ENCODE results near the gene LCP1.

LCP1 gene

DNA sequence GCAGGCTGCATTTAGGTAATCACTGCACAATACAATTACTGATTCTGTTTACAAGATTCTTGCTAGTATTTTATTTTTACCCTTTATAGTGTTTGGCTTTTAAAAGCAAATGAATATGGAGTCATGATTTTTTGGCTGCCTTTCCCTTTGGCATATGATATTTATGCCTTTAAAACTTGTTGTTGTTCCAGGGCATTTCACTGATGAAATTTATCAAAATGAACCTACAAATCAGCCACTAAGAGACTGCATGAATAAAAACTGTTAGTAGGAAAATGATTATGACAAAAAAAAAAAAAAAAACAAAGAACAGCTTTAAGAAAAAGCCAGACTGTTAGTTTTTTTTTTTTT, 79.7 kb downstream of the LCP1 start:
- DNase-seq (ENCODE audit: low read depth, low spot score), result no peak

DNA sequence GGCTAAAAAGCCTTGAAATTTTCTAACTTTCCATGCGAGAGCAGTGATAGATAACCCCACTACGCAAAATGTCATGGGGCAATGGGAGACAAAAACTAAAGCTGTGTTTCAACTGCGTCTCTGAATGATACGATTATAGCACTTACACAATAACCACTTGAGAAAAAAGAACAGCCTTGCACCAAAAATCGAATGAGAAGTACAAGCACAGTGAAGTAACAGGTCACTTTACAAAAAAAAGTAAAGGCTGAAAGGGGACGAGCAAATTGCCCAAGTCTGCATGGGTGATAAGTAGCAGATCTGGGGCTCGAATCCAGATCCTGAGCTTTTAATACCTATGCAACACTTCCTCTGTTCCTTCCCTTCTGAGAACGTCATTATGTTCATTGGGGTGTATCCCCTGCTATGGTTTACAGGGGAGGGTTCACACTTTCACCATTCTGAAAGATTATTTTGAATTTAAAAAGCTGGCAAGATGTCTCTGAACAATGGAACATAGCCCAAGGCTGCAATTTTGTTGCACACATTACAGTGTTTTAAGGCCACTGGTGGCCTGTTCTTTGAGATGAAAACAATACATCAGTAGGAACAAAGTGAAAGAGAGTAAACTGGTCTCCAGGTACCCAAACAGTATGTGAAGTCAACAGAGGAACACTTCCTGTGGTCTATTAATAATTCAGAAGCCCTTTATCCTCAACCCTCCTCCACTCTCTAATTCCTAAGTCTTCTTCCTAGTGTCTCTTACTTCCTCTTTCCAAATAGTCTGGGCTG, 80.3 kb downstream of the LCP1 start:
- no peak for DNase-seq (ENCODE audit: low read depth, low spot score)

DNA sequence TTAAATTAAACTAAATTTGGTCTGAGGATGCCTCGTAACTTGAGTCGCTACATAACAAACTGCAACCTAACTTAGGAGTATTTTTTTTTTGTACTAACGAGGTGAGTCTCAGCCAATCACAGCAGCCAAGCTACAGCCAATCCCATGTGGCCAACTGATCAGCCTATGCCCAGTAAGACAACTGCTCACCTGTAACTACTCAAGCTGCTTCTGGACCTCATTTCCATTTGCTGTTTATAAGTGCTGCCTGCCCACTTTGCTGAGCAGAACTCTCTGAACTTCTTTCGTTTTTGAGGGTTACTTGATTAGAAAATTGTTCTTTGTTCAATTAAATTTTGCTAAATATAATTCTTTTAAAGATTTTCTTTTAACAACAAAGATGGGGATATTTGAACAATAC, 81.0 kb downstream of the LCP1 start:
- no peak for DNase-seq (ENCODE audit: low read depth, low spot score)

DNA sequence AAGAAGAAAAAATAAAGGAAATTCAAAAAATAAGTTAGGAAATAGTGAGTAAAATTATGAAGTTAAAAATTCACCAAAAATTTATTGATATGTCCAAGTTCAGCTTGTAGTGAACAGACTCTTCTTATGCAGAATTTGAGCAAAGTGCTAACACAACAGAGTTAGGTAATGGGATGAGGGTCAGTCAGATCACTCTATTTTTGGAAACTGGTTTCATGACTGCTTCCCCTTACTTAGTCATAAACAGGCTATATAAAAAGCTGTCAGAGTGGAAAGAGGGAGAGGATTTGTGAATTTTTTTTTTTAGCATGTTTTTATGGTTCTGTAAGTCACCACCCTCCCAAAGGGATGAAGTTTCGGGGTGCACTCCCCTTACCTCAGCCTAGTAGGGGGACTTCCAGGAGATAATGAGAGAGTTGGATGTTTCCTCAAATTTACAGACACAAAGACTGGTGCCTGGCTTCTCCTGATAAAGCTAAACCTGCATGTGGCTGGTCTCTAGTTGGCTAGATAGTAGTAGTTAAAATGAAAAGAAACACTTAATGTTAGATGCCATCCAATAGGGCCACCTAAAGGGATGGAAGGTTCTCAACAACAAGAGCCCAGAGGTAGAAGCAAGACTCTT, 81.7 kb downstream of the LCP1 start:
- DNase-seq (ENCODE audit: low read depth, low spot score), result no peak

DNA sequence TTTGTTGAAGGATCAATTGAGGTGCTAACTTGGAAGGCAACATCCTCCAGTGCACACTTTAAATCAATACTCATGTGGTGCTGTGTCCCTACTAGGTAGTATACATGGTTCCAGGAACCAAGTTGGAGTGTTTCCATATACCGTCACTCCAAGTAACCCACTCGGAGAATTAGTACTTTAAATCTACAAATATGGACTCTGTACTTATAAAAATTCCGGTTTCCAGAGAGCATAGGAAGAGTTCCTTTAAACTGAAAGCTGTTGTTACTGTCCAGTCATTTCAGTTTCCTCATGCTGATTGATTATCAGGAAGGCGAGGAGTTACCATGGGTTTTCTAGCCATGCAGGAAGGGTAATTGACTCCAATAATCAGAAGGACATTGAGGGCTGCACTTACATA, 84.3 kb downstream of the LCP1 start:
- DNase-seq (ENCODE audit: low read depth, low spot score), result no peak

DNA sequence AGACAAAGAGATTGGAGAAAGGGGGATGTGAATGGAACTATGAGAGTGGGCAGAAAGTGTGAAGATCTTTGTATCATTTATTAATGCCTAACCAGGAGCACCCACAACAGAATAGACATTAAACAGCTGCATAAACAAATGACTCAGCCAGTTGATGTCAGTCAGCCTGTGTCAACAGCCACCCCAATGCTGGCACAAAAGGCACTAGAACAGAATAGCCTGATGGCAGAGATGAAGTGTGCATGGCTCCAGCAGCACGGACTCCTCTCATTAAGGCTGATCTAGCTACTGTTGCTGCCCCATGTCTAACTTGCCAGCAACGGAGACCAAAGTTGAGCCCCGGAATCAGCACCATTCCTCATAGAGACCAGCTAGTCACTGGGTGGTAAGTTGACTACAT, 85.0 kb downstream of the LCP1 start:
- no peak for DNase-seq (ENCODE audit: low read depth, low spot score)

DNA sequence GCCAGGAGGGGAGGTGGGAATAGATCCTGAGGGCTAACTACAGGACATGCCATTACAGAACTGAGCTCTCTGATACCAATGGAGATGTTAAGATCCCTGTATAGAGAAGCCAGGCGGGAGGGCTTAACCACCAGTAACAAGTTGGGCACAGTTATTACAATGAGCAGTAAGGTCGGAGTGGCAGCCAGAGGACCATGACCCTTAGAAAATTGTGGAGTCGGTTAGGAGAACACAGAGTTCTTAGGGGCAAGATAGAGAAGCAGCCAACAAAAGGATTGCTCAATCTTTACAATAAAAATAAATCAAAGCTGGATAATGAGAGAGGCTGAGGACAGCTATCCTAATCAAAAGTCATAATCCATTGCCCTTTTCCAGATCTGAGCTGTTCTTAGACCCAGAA, 87.5 kb downstream of the LCP1 start:
- DNase-seq (ENCODE audit: low read depth, low spot score), result no peak

DNA sequence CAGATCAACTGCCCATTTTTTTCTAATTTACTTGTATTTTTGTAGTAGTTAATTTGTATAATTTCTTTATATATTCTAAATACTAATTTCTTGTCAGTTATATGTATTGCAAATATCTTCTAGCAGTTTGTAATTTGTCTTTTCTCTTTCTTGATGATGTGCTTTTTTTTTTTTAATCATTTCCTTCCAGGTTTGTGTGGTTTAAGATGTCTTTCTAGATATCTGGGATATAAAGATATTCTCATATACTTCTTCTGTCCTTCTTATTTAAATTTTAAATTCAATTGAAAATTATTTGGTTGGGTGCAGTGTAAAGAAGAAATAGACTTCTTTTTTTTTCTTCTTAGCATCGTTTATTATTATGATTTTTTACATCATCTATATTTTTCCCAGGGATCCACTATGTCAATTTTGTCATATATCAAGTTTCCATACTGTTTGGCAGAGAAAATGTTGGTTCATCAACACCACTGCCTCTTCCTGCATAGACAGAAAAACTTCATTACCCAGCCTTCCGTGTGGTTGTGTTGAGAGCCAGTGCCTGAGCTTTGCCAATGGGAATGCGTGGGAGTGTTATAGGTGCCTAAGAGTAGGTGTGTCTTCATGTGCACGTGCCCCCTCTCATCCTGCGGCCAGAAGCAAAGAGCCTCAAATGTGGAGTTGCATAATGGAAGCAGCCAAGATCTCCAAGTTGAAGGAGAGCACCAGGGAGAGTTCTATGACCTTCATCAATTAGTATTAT, 93.0 kb downstream of the LCP1 start:
- DNase-seq (ENCODE audit: low read depth, low spot score), result no peak

DNA sequence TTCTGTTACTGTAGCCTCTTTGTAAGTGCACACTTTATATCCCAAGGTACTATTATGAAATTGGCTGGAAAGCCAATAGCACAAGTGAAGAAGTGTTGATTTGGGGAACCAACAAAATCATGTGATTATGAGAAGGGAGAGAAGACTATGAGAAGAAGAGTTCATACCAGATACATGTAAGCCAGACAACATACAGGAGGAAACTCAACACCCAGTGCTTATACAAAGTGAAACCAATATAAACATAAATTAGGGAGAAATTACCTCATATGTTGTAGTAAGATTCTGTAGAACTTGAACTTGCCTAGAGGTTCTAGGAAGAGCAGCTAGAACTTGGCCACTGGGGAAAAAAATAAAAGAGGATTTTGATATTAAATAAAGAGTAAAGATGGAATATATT, 94.5 kb downstream of the LCP1 start:
- DNase-seq (ENCODE audit: low read depth, low spot score), result no peak

DNA sequence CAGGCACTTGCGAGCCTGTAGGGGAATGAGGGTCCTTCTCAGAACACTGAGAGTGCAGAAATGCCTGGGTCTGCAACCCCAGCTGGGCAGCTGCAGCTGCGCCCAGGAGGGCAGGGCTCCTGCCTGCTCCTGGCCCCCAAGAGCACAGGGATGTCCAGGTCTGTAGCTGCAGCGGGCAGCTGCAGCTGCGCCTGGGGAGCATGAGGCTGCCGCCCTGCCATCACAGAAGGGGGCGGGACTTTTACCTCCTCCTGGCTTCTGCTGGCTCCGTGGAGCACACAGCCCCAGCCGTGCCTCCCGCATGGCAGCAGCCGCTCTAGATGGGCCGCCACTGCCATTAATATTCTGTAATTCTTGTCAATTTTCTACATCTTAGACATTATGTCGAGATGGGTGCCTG, 95.0 kb downstream of the LCP1 start:
- no peak for DNase-seq (ENCODE audit: low read depth, low spot score)

DNA sequence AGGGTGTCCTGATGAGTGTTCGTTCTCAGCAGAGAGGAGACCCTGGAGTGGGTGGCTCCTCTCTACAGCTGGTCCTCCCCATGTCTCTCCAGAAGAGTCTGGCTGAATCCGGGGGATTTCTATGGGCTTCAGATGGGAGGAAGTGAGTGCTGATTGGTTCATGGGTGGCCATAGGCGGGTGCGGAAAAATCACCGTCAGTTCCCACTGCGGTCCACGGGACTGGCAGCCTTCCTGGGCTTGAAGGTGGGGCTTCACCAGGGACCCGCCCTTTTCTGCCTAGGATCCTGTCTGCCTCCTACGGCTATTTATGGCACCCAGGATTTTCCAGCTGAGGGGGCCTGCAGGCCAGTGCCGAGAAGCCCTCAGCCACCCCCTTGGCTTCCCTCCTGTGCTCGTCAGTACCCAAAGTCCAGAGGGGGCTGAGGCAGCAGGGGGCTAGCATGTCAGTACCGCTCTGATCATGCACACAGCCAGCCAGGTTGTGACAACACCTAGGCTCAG, 95.5 kb downstream of the LCP1 start:
- no peak for DNase-seq (ENCODE audit: low read depth, low spot score)

DNA sequence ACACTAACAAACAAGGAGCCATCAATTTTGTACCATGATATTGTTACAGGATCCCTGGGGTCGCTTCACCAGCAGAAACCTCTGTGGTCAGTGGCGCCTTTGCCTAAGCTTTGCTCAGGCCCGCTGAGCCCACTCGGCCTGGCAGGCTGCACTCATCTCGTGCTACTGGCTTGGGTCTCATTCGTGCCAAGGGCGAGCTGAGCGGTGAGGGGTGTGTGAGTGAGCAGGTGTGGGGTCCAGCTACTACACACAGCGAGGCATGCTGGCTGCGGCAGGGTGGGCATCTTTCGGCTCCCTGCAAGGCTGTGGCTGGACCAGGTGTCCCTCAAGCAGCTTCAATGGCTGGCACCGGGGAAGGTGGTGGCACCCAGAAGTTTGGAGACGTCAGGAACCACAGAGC, 96.2 kb downstream of the LCP1 start:
- no peak for DNase-seq (ENCODE audit: low read depth, low spot score)

DNA sequence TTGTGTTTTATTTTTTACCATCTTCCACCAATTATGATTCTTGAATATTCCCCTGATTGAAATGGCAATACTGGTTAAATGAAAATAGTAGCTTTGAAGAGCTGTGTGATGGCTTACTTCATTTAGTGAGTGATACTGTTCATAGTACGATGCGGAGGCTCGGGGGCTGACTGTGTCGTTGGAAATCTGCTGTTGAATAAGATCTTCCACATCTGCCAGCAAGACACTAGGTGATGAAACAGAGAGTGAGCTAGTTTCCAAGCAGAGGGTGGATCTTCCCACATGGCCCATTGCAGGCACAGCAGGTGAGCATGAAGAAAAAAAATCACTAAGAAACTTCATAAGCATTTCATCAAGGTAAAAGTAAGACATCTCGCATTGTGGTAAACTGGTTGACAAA, 99.7 kb downstream of the LCP1 start:
- no peak for DNase-seq (ENCODE audit: low read depth, low spot score)

DNA sequence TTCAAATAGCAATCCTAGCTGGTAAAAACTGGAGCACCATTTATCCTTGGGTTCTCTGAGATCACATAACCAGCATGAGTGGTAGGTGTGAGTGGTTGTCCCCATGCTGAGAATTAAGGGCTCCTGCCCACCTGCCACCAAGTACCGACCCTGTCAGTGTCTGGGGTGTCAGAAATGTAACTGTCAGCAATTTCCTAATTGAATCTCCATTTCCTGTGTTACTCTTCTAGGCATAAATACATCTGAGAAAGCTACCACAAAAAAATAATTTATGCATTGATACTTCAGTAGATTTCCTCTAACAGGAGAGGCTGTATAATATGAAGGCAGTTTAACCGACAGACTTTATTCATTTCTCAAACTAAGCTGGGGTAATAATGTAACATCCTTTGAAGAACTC, 102.2 kb downstream of the LCP1 start:
- no peak for DNase-seq (ENCODE audit: low read depth, low spot score)

DNA sequence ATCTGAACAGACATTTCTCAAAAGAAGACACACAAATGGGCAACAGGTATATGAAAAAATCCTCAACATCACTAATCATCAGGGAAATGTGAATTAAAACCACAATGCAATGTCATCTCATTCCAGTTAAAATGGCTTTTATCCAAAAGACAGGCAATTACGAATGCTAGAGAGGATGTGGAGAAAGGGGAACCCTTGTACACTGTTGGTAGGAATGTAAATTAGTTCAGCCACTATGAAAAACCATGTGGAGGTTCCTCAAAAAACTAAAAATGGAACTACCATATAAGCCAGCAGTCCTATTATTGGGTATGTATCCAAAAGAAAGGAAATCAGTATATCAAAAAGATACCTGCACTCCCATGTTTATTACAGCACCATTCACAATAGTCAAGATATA, 104.7 kb downstream of the LCP1 start:
- no peak for DNase-seq (ENCODE audit: low read depth, low spot score)

DNA sequence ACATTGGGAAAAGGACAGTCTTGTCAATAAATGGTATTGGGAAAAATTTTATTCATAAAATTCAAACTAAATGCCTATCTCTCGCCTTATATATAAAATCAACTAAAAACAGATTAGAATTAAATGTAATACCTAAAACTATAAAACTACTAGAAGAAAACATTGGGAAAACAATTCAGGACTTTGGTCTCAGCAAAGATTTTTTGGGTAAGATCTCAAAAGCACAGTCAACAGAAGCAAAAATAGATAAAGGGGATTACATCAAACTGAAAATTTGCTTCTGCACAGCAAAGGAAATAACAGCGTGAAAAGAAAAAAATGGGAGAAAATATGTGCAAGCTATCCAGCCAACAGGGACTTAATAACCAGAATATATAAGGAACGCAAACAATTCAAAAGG, 105.2 kb downstream of the LCP1 start:
- DNase-seq (ENCODE audit: low read depth, low spot score), result no peak
